GM10266 (cell line): ENCODE measurements around the gene CD2AP.

Source experiments
- DNase-seq: peaks from one replicate; pipeline ENCODE4 v3.0.0; 2012; ENCODE audit errors: extremely low spot score
- CTCF ChIP-seq: IDR thresholded peaks from 2 replicates; pipeline ENCODE4 v1.5.1; 2012; ENCODE audit warnings: mild to moderate bottlenecking, low read depth; ENCODE audit not compliant: control insufficient read depth, insufficient read depth; ENCODE audit errors: missing control alignments

Gene CD2AP

DNA sequence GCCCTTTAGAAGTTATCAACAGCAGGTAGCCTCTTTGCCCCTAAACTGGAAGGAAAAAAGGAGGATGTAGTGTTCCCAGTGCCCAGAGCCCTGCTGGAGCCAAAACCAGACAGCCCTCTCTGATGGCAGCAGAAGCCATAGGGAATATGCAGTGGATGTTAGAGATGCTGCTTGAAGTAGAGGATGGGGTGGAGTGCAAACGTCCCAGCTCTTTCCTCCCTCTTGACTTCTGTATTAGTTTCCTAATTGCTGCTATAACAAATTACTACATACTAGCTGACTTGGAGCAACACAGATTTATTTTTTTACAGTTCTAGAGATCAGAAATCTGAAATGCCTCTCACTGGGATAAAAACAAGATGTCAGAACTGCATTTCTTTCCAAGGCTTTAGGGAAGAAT is 12.5 kb upstream of the CD2AP start:
- DNase-seq, result no peak
- no peak for TF ChIP-seq CTCF

GRCh38 chr6:47471911-47472310 is 5.7 kb upstream of the CD2AP start:
- no peak for TF ChIP-seq CTCF
- DNase-seq, result no peak

DNA sequence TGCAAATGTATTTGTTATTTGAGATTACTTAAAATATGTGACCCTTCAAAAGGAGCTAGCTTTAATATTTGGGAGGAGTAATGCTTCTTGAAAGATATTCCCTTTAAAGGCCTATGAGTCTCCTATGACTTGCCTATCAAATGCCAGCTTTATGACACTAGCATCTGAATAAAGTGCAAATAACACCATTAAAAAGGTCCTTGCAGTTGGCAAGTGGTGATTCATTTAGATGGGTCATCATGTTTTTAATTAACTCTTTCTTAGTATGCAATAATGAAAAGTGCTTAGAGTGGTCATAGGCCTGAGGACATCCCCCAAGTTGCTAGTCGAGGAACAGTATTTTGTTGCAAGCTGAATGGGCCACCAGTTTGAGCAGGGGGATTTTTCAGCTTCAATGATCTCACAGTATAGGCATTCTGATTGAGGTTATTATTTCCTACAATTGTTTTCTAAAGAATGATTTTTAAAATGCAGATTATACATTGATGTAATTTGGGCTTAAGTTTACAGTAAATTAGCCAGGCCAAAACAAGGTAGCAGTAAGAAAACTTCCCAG is 3.7 kb upstream of the CD2AP start:
- TF ChIP-seq CTCF, result no peak
- no peak for DNase-seq

- no peak for TF ChIP-seq CTCF
Observed at GRCh38 chr6:47475319-47475816, 2.2 kb upstream of the CD2AP start.

GRCh38 chr6:47476781-47477496 is 650 bp upstream of the CD2AP start:
- DNase-seq, result no peak
- no peak for TF ChIP-seq CTCF

More at GRCh38 chr6:47475319-47475816, 2.2 kb upstream of the CD2AP start:
- DNase-seq, result no peak

DNA sequence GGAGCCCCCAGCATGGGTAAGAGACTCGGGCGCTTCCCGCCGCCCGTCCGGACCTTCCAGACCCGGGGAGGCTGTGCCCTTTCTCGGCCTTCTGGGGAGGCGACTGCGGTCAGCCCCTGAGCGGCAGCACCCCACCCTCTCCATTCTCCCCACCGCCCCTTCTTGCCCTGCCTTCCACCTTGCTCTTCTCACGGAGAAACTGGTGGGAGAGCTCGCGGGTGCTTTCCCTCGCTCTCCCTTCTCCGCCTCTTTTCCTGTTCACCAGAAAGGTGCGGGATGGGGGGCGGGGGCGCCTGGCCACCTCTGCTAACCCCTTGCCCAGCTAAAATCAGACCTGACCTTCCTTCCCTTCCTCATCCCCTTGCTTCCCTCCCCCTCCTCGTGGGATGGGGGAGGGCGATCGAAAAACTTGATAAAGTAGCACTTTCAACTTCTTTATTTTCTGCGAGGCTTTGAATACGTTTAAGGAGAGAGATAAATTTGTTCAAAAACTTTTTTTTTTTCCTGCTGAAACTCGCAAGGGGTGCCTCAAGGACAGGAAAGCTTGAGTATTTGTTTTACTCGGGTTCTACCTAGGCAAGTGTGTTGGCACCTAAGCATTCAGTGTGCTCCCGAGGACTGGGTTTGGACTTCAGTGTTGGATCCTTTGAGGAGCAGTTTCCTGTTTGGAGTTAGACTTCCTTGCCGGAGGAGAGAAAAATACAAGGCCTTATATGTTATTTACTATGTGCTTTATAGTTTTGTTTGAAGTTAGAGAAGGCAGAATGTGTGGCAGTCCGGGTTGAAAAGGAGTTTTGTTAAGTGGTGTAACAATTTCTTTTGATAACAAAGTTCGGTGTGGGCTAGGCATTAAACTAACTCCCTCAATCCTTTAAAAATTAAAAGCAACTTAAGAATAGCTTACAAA is 897 bp downstream of the CD2AP start:
- no peak for TF ChIP-seq CTCF
- no peak for DNase-seq
